GM12892 (cell line): Measurements from ENCODE around the gene ATP8A1.
A peak's percentile ranks its signal among the peaks of the same experiment; 100 is the strongest.

Source experiments
- DNase-seq: peaks from one replicate; pipeline ENCODE4 v3.0.0; 2011; ENCODE audit not compliant: insufficient read length
- FAIRE-seq: peaks from 2 replicates; lab custom pipeline; 2011; peaks lifted over from hg19 to GRCh38; lab: Jason Lieb, UNC
- POLR2A ChIP-seq: IDR thresholded peaks from 2 replicates; pipeline ENCODE4 v1.6.1; 2011; ENCODE audit warnings: low read depth, low read length, control low read depth
- POLR2AphosphoS5 ChIP-seq: IDR thresholded peaks from 2 replicates; pipeline ENCODE4 v1.6.1; 2011; ENCODE audit warnings: low read depth, low read length, control low read depth
- TAF1 ChIP-seq: IDR thresholded peaks from 2 replicates; pipeline ENCODE4 v1.6.1; 2011; ENCODE audit warnings: low read depth, mild to moderate bottlenecking, control low read depth, low read length, borderline replicate concordance

The ATP8A1 gene

DNA sequence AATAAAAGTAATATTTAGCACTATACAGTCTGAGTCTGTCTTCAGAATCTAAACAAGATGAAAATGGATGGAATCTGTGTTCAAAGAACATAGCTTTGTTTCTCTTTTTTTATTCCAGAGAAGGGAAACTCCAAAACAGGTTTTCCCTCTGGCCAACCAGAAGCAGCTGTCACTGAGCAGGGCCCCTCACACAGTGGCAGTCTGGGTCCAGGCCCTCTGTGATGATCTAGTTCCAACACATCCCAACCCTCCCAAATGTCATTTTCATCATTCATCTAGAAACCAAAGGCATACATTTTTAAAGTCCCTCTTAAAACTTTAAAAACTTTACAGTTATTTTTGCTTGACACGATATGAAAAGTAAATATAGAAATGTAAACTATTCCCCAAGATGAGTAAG is 70.1 kb downstream of the ATP8A1 start:
- TF ChIP-seq POLR2AphosphoS5 (no peak), TAF1 (no peak), POLR2A (no peak)
- DNase-seq (no peak), FAIRE-seq (no peak)

DNA sequence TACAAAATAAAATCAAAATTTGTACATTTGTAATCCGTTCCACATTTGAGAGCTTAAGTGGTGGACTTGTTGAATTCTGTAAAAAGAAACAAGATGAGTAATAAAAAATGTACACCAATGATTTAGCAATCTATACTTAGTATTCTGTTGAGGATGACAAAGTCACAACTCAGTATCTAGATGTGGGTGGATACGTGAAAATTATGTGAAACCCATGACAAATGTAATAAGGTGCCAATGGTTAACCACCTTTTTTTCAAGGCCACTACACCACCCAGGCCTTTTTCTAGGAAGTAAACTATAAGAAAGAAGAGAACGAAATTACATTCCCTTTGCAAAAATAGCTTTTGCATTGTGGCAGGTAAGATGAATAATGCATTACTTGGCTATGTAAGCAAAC is 77.0 kb downstream of the ATP8A1 start:
- TF ChIP-seq TAF1: no peak
- TF ChIP-seq POLR2AphosphoS5: no peak
- no peak for TF ChIP-seq POLR2A
- DNase-seq (no peak), FAIRE-seq (no peak)

DNA sequence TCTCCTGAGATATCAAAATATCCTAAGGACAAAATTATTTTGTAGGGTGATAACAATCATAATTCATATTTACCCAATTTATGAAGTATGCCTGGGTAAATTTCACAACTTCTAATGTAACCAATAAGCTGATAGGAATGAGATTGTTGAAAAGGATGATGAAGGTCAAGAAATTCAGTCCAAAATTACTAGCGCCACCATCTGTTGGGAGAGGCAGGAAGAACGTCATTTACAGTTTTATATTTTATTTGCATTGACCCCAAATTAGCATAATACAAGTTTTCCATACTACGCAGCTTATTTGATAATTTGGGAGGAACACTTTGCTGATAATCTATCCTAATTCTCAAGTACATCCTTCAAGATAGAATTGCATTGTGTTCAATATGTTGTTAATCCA is 78.7 kb downstream of the ATP8A1 start:
- DNase-seq: no peak
- no peak for FAIRE-seq

GRCh38 chr4:42574870-42575430 is 82.0 kb downstream of the ATP8A1 start:
- TF ChIP-seq POLR2A (no peak), POLR2AphosphoS5 (no peak), TAF1 (no peak)
- FAIRE-seq: no peak
- DNase-seq: no peak

More for the DNA sequence above, 78.7 kb downstream of the ATP8A1 start:
- TF ChIP-seq TAF1: no peak
- TF ChIP-seq POLR2AphosphoS5: no peak
- no peak for TF ChIP-seq POLR2A

DNA sequence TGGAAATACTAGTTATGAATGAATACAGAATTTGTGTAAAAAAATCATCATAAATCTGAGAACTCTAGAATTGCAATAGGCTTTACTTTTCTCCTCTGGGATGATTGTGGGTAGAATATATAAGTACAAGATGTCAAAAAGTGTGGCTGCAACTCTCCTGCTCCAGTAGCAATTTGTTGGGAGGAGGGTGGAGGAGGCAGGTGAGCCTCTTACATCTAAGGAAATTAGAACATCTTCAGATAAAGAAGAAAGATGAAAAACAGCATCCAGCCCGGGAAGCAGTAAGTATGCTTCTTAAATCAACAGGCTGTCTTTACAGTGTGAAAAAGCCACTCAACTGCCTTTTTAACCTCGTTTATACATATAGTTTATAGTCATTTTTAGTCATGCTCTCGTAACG is 83.7 kb downstream of the ATP8A1 start:
- DNase-seq (no peak), FAIRE-seq (no peak)
- no peak for TF ChIP-seq TAF1
- TF ChIP-seq POLR2AphosphoS5: no peak
- TF ChIP-seq POLR2A: no peak

DNA sequence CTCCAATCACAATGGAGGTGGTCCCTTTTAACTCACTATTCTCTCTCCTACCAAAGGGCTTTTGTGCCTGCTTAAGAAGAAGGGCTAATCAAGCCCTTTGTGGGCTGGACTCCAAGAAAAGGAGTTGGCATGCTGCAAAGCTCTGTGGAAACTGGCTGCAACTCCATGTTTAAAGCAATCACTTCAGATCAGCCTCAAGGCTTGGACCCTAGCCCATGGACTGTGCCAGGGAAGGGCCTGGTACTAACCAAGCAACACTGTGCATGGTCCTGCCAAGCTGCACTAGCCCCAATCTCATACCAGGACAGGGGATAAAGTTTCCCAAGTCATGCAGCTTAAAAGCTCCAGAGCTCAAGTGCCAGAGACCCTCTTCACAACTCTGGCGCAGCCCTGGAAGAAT is 86.7 kb downstream of the ATP8A1 start:
- peak; percentile 30 for FAIRE-seq
- DNase-seq: no peak
- no peak for TF ChIP-seq POLR2A
- TF ChIP-seq TAF1: no peak
- no peak for TF ChIP-seq POLR2AphosphoS5

DNA sequence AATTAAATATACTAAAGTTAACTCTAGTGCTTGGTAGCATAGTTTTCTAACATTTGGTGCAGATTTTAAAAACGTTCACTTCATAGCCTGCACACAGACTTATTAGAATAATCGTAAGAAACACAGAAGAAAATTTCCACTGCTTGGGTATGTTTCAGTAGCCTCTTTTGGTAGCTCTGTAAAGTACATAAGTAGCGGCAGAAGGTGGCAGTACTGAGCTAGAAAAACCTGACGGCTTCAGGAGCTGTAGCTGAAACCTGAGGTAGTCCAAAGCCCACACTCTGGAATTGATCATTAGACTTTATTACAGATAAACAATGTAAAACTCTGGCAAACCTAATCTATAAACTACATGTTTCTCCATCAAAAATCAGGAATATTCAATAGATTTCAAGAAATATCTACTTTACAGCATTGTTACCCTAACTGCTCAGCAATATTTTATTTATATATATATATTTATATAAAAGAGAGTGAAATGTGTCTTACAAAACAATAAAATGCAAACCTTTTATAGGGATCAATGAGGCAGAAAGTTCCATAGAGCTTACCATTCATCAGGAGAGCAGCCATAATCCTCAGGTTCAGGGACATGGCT is 88.2 kb downstream of the ATP8A1 start:
- TF ChIP-seq POLR2AphosphoS5 (no peak), POLR2A (no peak), TAF1 (no peak)
- FAIRE-seq (peak; percentile 91), DNase-seq (peak; percentile 13)

- TF ChIP-seq POLR2A (no peak), TAF1 (no peak), POLR2AphosphoS5 (no peak)
- DNase-seq (no peak), FAIRE-seq (no peak)
Observed at GRCh38 chr4:42566835-42567234, 90.1 kb downstream of the ATP8A1 start.

- FAIRE-seq (no peak), DNase-seq (no peak)
- TF ChIP-seq TAF1 (no peak), POLR2A (no peak), POLR2AphosphoS5 (no peak)
Observed at GRCh38 chr4:42562016-42562415, 94.9 kb downstream of the ATP8A1 start.

DNA sequence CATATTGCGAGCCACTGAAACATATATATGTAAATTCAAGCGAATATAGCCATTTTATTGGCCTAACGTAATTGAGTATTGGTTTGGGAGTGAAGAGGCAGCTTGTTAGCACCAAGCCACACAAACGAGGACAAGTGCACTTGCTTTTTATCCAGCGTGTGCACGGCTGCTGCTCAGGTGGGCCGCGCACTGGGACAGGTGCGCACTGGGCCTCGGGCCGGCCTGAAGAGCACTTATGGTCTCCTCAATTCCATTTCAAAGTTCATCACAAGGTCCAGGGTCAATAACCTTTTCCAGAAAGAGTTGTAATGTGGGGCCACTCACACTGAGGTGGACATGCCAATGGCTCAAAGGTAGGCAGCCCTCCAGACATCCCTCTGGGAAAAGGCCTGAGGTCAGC is 95.9 kb downstream of the ATP8A1 start:
- FAIRE-seq: no peak
- TF ChIP-seq POLR2A: no peak
- no peak for TF ChIP-seq TAF1
- no peak for TF ChIP-seq POLR2AphosphoS5
- no peak for DNase-seq

DNA sequence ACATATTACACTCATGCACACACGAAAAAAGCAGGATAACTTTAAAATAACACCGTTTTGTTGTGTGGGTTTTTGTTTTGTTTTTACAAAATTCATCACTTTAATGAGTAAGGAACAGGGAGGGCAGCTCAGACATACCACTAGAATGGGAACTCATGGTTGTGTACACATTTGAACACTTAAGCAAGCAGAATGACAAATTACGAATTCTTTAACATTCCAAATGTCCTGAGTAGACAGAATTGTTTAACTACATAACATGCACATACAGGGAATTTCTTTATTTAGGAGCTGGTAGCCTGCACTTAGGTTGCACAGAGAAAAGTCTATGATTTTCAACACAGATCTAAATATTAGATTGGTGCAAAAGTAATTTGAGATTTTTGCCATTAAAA is 96.4 kb downstream of the ATP8A1 start:
- DNase-seq (no peak), FAIRE-seq (no peak)
- TF ChIP-seq POLR2AphosphoS5 (no peak), POLR2A (no peak), TAF1 (no peak)

GRCh38 chr4:42558156-42558555 is 98.7 kb downstream of the ATP8A1 start:
- TF ChIP-seq POLR2A (no peak), POLR2AphosphoS5 (no peak), TAF1 (no peak)
- DNase-seq (no peak), FAIRE-seq (no peak)

DNA sequence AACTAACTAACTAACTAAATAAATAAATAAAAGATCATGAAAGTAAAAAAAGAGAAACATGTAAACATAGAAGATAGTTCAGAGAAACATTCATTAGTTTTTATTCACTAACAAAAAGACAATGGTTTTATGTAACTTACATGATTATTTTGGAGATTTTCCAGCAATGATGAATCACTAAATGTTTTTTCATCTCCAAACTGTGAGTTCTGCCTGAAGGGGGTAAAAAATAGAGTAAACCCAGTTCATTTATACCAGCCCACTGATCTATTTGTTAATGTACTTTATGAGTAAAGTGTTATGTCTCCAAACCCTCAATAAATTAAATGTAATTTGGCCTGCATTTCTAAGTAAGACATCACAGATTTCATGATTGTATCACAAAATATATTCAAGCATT is 101.1 kb downstream of the ATP8A1 start:
- FAIRE-seq (no peak), DNase-seq (no peak)
- no peak for TF ChIP-seq POLR2AphosphoS5
- TF ChIP-seq TAF1: no peak
- no peak for TF ChIP-seq POLR2A
